Anterior cingulate cortex (tissue), 58 donors: Measurements from ENCODE around the gene OR1I1.

Source experiments
- DNase-seq, 58 donors: peaks; one replicate each; lab custom pipeline; 2025; lab: John Stamatoyannopoulos, UW

Gene OR1I1

GRCh38 chr19:15138427-15138826 is 56.4 kb downstream of the OR1I1 start:
- DNase-seq: no peak

DNA sequence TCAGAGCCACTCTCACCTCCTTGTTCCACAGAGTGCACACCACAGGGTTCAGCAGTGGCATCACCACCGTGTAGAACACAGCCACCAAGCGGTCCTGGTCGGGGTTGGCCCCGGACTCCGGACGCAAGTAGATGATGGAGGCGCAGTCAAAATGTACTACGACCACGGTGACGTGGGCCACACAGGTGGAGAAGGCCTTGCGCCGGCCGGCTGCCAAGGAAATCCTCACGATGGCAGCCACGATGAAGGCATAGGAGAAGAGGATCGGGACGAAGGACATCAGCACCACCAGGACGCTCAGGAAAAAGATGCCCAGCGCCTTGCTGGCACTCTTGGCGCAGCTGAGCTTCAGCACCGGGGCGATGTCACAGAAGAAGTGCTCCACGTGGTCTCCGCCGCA is 59.1 kb downstream of the OR1I1 start:
- DNase-seq: no peak

- no peak for DNase-seq
Measured at GRCh38 chr19:15142313-15142712, 60.3 kb downstream of the OR1I1 start.
